HepG2 (cell line): ENCODE data around the gene CRIM1. TPM values are rescaled to one million over a fixed set of nuclear protein-coding genes. Genes with fewer than 3 reads are reported as not detected.

Experiments
- BRCA1 ChIP-seq: sonication (generic); formaldehyde crosslinking; IDR thresholded peaks from 2 replicates; pipeline ENCODE4 v1.4.0; 2020; ENCODE audit warnings: missing genetic modification reagents
- CEBPG ChIP-seq: IDR thresholded peaks from 2 replicates; pipeline ENCODE4 v1.6.1; 2016
- CREM ChIP-seq, 2 experiments: sonication (generic) in 1 of 2; formaldehyde crosslinking in 1 of 2; IDR thresholded peaks; 2 replicates each; pipeline versions ENCODE4 v1.4.0 to v1.6.1; 2016 to 2020; ENCODE audit warnings: antibody characterized with exemption in 1 of 2, mild to moderate bottlenecking in 1 of 2, missing genetic modification reagents in 1 of 2
- HNF1B ChIP-seq: sonication (generic); formaldehyde crosslinking; IDR thresholded peaks from 2 replicates; pipeline ENCODE4 v1.5.1; 2020; ENCODE audit warnings: mild to moderate bottlenecking, moderate library complexity, missing genetic modification reagents
- HNRNPK ChIP-seq: fragments of 200-400 bp; formaldehyde crosslinking; IDR thresholded peaks from 2 replicates; pipeline ENCODE4 v1.6.1; 2018; ENCODE audit warnings: low read length, low read depth, moderate library complexity, mild to moderate bottlenecking; ENCODE audit not compliant: poor library complexity, severe bottlenecking
- KLF11 ChIP-seq: IDR thresholded peaks from 2 replicates; pipeline ENCODE4 v1.6.1; 2016; ENCODE audit warnings: missing compliant biosample characterization
- NAIF1 ChIP-seq: sonication (generic); formaldehyde crosslinking; IDR thresholded peaks from 2 replicates; pipeline ENCODE4 v1.5.0; 2020; ENCODE audit warnings: mild to moderate bottlenecking, missing genetic modification reagents, borderline replicate concordance
- PCBP2 ChIP-seq: fragments of 200-400 bp; formaldehyde crosslinking; optimal IDR thresholded peaks from 2 replicates; pipeline ENCODE3; 2018; ENCODE audit warnings: low read length, low read depth; ENCODE audit not compliant: poor library complexity, severe bottlenecking
- PITX1 ChIP-seq: sonication (generic); formaldehyde crosslinking; IDR thresholded peaks from 2 replicates; pipeline ENCODE4 v1.5.1; 2020; ENCODE audit warnings: mild to moderate bottlenecking, missing genetic modification reagents
- PRDM15 ChIP-seq: sonication (generic); formaldehyde crosslinking; IDR thresholded peaks from 2 replicates; pipeline ENCODE4 v1.4.0; 2020; ENCODE audit warnings: missing genetic modification reagents
- RAD21 ChIP-seq: fragments of 450-650 bp; formaldehyde crosslinking; IDR thresholded peaks from 2 replicates; pipeline ENCODE4 v1.5.0; 2020; ENCODE audit warnings: mild to moderate bottlenecking
- RFXAP ChIP-seq: sonication (generic); formaldehyde crosslinking; IDR thresholded peaks from 2 replicates; pipeline ENCODE4 v1.4.0; 2020; ENCODE audit warnings: missing genetic modification reagents, borderline replicate concordance
- SAP130 ChIP-seq: IDR thresholded peaks from 2 replicates; pipeline ENCODE4 v1.6.1; 2016; ENCODE audit warnings: low read depth
- STAG1 ChIP-seq: sonication (generic); formaldehyde crosslinking; IDR thresholded peaks from 2 replicates; pipeline ENCODE4 v1.4.0; 2020; ENCODE audit warnings: missing genetic modification reagents
- TAF1 ChIP-seq: sonication (generic); formaldehyde crosslinking; IDR thresholded peaks from 2 replicates; pipeline ENCODE4 v1.4.0; 2020; ENCODE audit warnings: missing genetic modification reagents
- ZBTB10 ChIP-seq: sonication (generic); formaldehyde crosslinking; IDR thresholded peaks from 2 replicates; pipeline ENCODE4 v1.4.0; 2020; ENCODE audit warnings: missing genetic modification reagents, borderline replicate concordance
- ZFP37 ChIP-seq: sonication (generic); formaldehyde crosslinking; IDR thresholded peaks from 2 replicates; pipeline ENCODE4 v1.4.0; 2020; ENCODE audit warnings: missing genetic modification reagents, borderline replicate concordance
- ZKSCAN8 ChIP-seq: IDR thresholded peaks from 2 replicates; pipeline ENCODE4 v1.6.1; 2016; ENCODE audit warnings: borderline replicate concordance, missing genetic modification reagents, missing compliant biosample characterization
- ZNF180 ChIP-seq: sonication (generic); formaldehyde crosslinking; IDR thresholded peaks from 2 replicates; pipeline ENCODE4 v1.4.0; 2020; ENCODE audit warnings: low read depth, missing genetic modification reagents, borderline replicate concordance
- ZNF292 ChIP-seq: sonication (generic); formaldehyde crosslinking; IDR thresholded peaks from 2 replicates; pipeline ENCODE4 v1.8.1; 2022; ENCODE audit warnings: mild to moderate bottlenecking, low read depth, missing genetic modification reagents, borderline replicate concordance
- ZNF724P ChIP-seq: sonication (generic); formaldehyde crosslinking; IDR thresholded peaks from 2 replicates; pipeline ENCODE4 v1.8.0; 2022; ENCODE audit warnings: missing genetic modification reagents, borderline replicate concordance
- polyA plus RNA-seq, 8 experiments: library from polyadenylated mRNA; depleted of rRNA in 3 of 8; stranded (reverse) in 7 of 8; unstranded in 1 of 8; fragments of >200 nt; fragmentation: Illumina TruSeq in 4 of 8; extraction: Trizol in 4 of 8; gene quantifications; 2 replicates each; pipeline versions ENCODE4 v1.2.1 to v1.2.3, GENCODE V29; 2011 to 2016; ENCODE audit warnings: low read depth in 4 of 8, missing spikeins in 1 of 8, mixed read lengths in 1 of 8; ENCODE audit not compliant: insufficient read depth in 1 of 8
- total RNA-seq, 5 experiments: library from RNA; depleted of rRNA; stranded (reverse); fragments of >200 nt; fragmentation: Illumina TruSeq; extraction: Trizol; gene quantifications; 2 replicates each; pipeline ENCODE4 v1.2.3, GENCODE V29; 2016; ENCODE audit warnings: low read depth in 1 of 5

Gene CRIM1
- total and polyA plus RNA-seq, 2 of the 13 experiments (the other 11 are each of a cell fraction or from before 2014, with no cell fraction given), result 39.1 to 69.9 TPM

- TF ChIP-seq PRDM15 (CRISPR knock-in tag), result no peak
- TF ChIP-seq ZFP37 (CRISPR knock-in tag), result no peak
- peak; percentile 82 for TF ChIP-seq PCBP2
- no peak for TF ChIP-seq KLF11
- 0 out of 2 replicates have a peak, but pooled peaks have one; percentile 0 for TF ChIP-seq CREM (IDR thresholded peaks at IDR 0.05)
- no peak for TF ChIP-seq CREM (CRISPR knock-in tag; IDR thresholded peaks at IDR 0.05)
- TF ChIP-seq RAD21 (CRISPR knock-in tag), result peak; percentile 51
- TF ChIP-seq HNF1B (CRISPR knock-in tag), result no peak
- TF ChIP-seq STAG1, result peak; percentile 84
- 0 out of 2 replicates have a peak, but pooled peaks have one; percentile 25 for TF ChIP-seq PITX1
- TF ChIP-seq ZNF292 (CRISPR knock-in tag), result no peak
- 0 out of 2 replicates have a peak, but pooled peaks have one; percentile 13 for TF ChIP-seq CEBPG (CRISPR knock-in tag)
- TF ChIP-seq ZNF180 (CRISPR knock-in tag), result no peak
- no peak for TF ChIP-seq ZNF724P (CRISPR knock-in tag)
- TF ChIP-seq ZBTB10, result no peak
- peak; percentile 22; the same call in 1 of the 2 replicates for TF ChIP-seq ZKSCAN8
- TF ChIP-seq SAP130 (CRISPR knock-in tag), result 0 out of 2 replicates have a peak, but pooled peaks have one; percentile 28
- TF ChIP-seq BRCA1, result no peak
- no peak for TF ChIP-seq RFXAP (CRISPR knock-in tag)
- no peak for TF ChIP-seq NAIF1 (CRISPR knock-in tag)
- no peak for TF ChIP-seq TAF1 (CRISPR knock-in tag)
- TF ChIP-seq HNRNPK, result peak; percentile 94
Measured at GRCh38 chr2:36351736-36352349, 3.7 kb upstream of the CRIM1 start (continued).
